Erythroblast (primary cell): Measurements from ENCODE around the gene CASTOR2.
"Not testable (repeated sequence)": the region's sequence is repeated elsewhere in the genome, so short reads cannot be mapped to it uniquely, and the experiment has no call there.

Experiments used
- DNase-seq, 2 experiments: peaks; one replicate each; lab custom pipeline; 2025; lab: John Stamatoyannopoulos, UW
- GATA1 ChIP-seq: IDR thresholded peaks from 2 replicates; pipeline ENCODE4 v1.6.1; 2011; ENCODE audit warnings: low read depth, mild to moderate bottlenecking, control low read depth, low read length, moderate library complexity
- POLR2A ChIP-seq: IDR thresholded peaks from 2 replicates; pipeline ENCODE4 v1.6.1; 2011; ENCODE audit warnings: mild to moderate bottlenecking, low read length

Gene CASTOR2

DNA sequence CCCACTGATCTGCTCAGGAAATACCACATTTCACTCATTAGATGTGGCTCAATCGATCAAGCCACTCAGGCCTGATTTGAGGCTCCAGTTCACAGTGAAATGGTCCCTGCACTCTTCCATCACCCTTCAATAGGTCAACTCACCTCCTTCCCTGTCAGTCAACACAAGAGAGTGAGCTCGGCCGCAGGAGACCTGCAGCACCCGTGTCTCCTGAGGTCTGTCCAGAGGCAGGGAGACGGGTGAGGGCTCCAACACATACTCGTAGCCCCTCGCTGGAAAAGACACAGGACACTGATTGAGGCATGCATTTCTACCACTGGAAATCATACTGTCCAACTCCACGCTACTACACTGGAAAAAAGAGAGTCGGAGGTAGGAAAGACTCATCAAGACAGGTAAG, 102.0 kb downstream of the CASTOR2 start:
- no peak for TF ChIP-seq GATA1
- TF ChIP-seq POLR2A = no peak
- DNase-seq = no peak

DNA sequence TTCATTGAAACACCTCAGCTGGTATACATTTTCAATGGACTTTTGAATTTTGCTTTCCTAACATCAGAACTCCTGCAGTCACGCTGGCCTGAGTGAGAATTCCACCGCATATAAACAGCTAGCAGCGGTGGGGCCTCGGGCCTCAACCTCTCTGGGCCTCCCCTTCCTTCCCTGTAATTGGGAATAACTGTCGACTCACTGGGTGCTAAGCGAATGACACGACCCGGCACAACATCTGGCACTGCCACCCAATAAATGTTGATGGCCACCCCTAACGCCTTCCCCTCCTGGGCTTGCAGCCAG, 108.4 kb downstream of the CASTOR2 start:
- no peak for TF ChIP-seq GATA1
- TF ChIP-seq POLR2A = no peak
- no peak for DNase-seq

DNA sequence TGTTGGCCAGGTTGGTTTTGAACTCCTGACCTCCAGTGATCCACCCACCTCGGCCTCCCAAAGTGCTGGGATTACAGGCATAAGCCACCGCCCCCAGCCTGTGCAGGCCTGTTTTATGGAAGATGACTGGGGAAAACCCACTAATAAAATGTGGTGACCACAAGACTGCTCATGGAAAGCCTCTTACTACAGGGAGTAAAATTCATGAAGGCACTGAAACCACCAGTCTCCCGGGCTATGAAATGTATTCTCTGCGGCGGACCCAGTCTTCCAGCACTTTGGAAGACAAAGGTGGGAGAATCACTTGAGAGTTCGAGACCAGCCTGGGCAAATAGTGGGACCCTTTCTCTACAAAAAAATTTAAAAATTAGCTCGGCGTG, 109.7 kb downstream of the CASTOR2 start:
- not testable (repeated sequence) for DNase-seq
